Keratinocyte (primary cell): ENCODE results near the gene IFNA4. TPM values are rescaled to one million over a fixed set of nuclear protein-coding genes. Genes with fewer than 3 reads are reported as not detected.

Experiments
- DNase-seq: peaks from one replicate; pipeline ENCODE4 v3.0.0-alpha.2; 2011; ENCODE audit warnings: low read depth, missing footprints, low spot score
- FAIRE-seq: peaks from 2 replicates; lab custom pipeline; 2011; peaks lifted over from hg19 to GRCh38; lab: Jason Lieb, UNC
- H2AFZ ChIP-seq: 2 replicates; pipeline ENCODE4 v1.6.0; 2012; ENCODE audit warnings: low read length, control low read depth, inconsistent platforms; ENCODE audit not compliant: control insufficient read depth
- H3K27ac ChIP-seq: 2 replicates; pipeline ENCODE4 v1.5.1; 2011; ENCODE audit warnings: low read length; ENCODE audit not compliant: control insufficient read depth, insufficient read depth
- H3K27me3 ChIP-seq: 3 replicates; pipeline ENCODE4 v1.6.0; 2011; ENCODE audit warnings: low read length; ENCODE audit not compliant: control insufficient read depth, insufficient read depth; ENCODE audit errors: extremely low read depth
- H3K36me3 ChIP-seq, 2 experiments: 2 replicates in 1 of 2; 3 replicates in 1 of 2; pipeline ENCODE4 v1.5.1; 2011; ENCODE audit warnings: low read length in 2 of 2, mild to moderate bottlenecking in 1 of 2; ENCODE audit not compliant: control insufficient read depth in 2 of 2, insufficient read depth in 2 of 2; ENCODE audit errors: extremely low read depth in 1 of 2
- H3K4me1 ChIP-seq: 3 replicates; pipeline ENCODE4 v1.5.1; 2011; ENCODE audit warnings: low read length; ENCODE audit not compliant: control insufficient read depth, insufficient read depth; ENCODE audit errors: extremely low read depth
- H3K4me2 ChIP-seq: 3 replicates; pipeline ENCODE4 v1.6.0; 2011; ENCODE audit warnings: low read depth, low read length; ENCODE audit not compliant: control insufficient read depth, insufficient read depth; ENCODE audit errors: extremely low read depth
- H3K4me3 ChIP-seq, 3 experiments: fragments of 200-600 bp in 1 of 3; sonication (generic) in 1 of 3; 2 replicates in 2 of 3; 3 replicates in 1 of 3; pipeline ENCODE4 v1.5.1; 2011 to 2016; ENCODE audit warnings: low read length in 3 of 3, mild to moderate bottlenecking in 3 of 3, control low read depth in 2 of 3, inconsistent platforms in 1 of 3, low read depth in 1 of 3, mixed read lengths in 1 of 3, mixed run types in 1 of 3, moderate library complexity in 1 of 3; ENCODE audit not compliant: control insufficient read depth in 2 of 3, insufficient read depth in 2 of 3; ENCODE audit errors: extremely low read depth in 1 of 3
- H3K79me2 ChIP-seq: 2 replicates; pipeline ENCODE4 v1.6.0; 2012; ENCODE audit warnings: low read length; ENCODE audit not compliant: control insufficient read depth, insufficient read depth
- H3K9ac ChIP-seq: 3 replicates; pipeline ENCODE4 v1.6.0; 2011; ENCODE audit warnings: low read length; ENCODE audit not compliant: control insufficient read depth, insufficient read depth; ENCODE audit errors: extremely low read depth
- H3K9me1 ChIP-seq: 3 replicates; pipeline ENCODE4 v1.6.0; 2011; ENCODE audit warnings: low read length; ENCODE audit not compliant: control insufficient read depth, insufficient read depth; ENCODE audit errors: extremely low read depth
- H3K9me3 ChIP-seq: 2 replicates; pipeline ENCODE4 v1.5.1; 2012; ENCODE audit warnings: low read depth, low read length; ENCODE audit not compliant: control insufficient read depth
- H4K20me1 ChIP-seq: 3 replicates; pipeline ENCODE4 v1.6.0; 2011; ENCODE audit warnings: low read length; ENCODE audit not compliant: control insufficient read depth, insufficient read depth; ENCODE audit errors: extremely low read depth
- EZH2 ChIP-seq: IDR thresholded peaks from one replicate; pipeline ENCODE4 v1.6.1; 2012; ENCODE audit warnings: inconsistent platforms, mild to moderate bottlenecking, low read length, moderate library complexity
- dilution Hi-C: fragments of 300-500 bp; cut with MboI; formaldehyde crosslinking; loops from one replicate; pipeline ENCODE4 v1.7.0; 2020; ENCODE audit warnings: low sequenced_read_pairs; ENCODE audit not compliant: extremely low pct_ligation_motif_present
- polyA plus RNA-seq, 5 experiments: library from polyadenylated mRNA; depleted of rRNA in 3 of 5; stranded (reverse) in 3 of 5; stranded (forward) in 1 of 5; unstranded in 1 of 5; fragments of >200 nt; gene quantifications; 1 replicate in 1 of 5; 2 replicates in 3 of 5; 3 replicates in 1 of 5; pipeline versions ENCODE4 v1.2.1 to v1.2.3, GENCODE V29; 2011 to 2012; ENCODE audit warnings: missing spikeins in 2 of 5, low read depth in 1 of 5, low replicate concordance in 1 of 5
- TF ChIP-seq, protein P1 (sequence below), 3 experiments: IDR thresholded peaks in 1 of 3; conservative IDR thresholded peaks in 1 of 3; optimal IDR thresholded peaks in 1 of 3; 2 replicates in 2 of 3; 3 replicates in 1 of 3; pipeline versions ENCODE3 to v1.5.1; 2011; ENCODE audit warnings: low read length in 3 of 3, mild to moderate bottlenecking in 3 of 3, moderate library complexity in 2 of 3, control low read depth in 1 of 3, inconsistent platforms in 1 of 3; ENCODE audit not compliant: insufficient read depth in 2 of 3; ENCODE audit errors: extremely low read depth in 1 of 3

IFNA4 gene
- polyA plus RNA-seq, 1 donor (not counting 4 experiments of a cell fraction or from before 2014, with no cell fraction given): not detected

DNA sequence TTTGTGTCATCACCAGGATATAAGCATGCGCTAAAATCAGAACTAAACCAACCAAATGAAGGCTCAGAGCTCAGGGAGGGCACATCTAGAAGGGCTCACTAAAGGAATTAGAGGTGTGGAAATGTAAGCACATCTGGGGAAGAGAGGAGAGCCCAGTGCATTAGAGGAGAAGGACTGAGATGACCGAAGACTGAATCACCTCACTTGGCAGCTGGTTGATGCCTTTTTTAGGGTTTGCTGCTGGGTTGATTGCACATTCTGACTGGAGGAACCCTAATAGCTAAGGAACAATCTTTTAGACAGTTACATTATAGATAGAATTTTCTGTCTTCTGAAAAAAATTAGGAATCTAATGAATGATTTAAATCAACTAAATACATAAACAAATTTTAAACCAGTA is 12.7 kb downstream of the IFNA4 start:
- H3K9me3 ChIP-seq: no peaks in the 10 kb centered on the region
- no peak overlapping the region for H3K4me3 ChIP-seq
- no peaks in the 10 kb centered on the region for H4K20me1 ChIP-seq
- no peak for TF ChIP-seq EZH2
- TF ChIP-seq, protein P1, sequence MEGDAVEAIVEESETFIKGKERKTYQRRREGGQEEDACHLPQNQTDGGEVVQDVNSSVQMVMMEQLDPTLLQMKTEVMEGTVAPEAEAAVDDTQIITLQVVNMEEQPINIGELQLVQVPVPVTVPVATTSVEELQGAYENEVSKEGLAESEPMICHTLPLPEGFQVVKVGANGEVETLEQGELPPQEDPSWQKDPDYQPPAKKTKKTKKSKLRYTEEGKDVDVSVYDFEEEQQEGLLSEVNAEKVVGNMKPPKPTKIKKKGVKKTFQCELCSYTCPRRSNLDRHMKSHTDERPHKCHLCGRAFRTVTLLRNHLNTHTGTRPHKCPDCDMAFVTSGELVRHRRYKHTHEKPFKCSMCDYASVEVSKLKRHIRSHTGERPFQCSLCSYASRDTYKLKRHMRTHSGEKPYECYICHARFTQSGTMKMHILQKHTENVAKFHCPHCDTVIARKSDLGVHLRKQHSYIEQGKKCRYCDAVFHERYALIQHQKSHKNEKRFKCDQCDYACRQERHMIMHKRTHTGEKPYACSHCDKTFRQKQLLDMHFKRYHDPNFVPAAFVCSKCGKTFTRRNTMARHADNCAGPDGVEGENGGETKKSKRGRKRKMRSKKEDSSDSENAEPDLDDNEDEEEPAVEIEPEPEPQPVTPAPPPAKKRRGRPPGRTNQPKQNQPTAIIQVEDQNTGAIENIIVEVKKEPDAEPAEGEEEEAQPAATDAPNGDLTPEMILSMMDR (optimal IDR thresholded peaks at IDR 0.05 in 1 of 3, IDR thresholded peaks at IDR 0.05 in 1 of 3, conservative IDR thresholded peaks at IDR 0.05 in 1 of 3; ENCODE audit: extremely low read depth in 1 of 3, insufficient read depth in 2 of 3, low read length in 3 of 3): no peak
- no peaks in the 10 kb centered on the region for H3K4me1 ChIP-seq
- no peaks in the 10 kb centered on the region for H3K36me3 ChIP-seq
- no peak for FAIRE-seq
- H3K9ac ChIP-seq: no peak overlapping the region
- H3K27me3 ChIP-seq: peaks cover 25% of the 10 kb centered on the region
- no peaks in the 10 kb centered on the region for H3K79me2 ChIP-seq
- DNase-seq: no peak
- H3K9me1 ChIP-seq: no peaks in the 10 kb centered on the region
- H3K27ac ChIP-seq: no peak overlapping the region
- H2AFZ ChIP-seq: no peak overlapping the region
- no peak overlapping the region for H3K4me2 ChIP-seq
- dilution Hi-C loops: no loop called here

DNA sequence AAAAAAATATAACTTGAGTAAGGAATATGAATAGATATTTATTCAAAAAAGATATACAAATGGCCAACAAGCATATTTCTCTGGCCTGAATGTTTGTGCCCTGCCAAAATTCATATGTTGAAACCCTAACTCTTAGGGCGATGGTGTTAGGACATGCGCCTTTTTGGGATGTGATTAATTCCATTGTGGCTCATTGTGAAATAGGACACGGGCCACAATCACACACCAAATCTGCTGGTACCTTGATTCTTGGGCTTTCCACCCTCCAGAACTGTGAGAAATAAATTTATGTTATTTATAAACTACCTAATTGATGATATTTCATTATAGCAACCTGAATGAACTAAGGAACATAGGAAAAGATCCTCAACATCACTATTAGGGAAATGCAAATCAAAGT is 15.2 kb downstream of the IFNA4 start:
- H4K20me1 ChIP-seq: no peaks in the 10 kb centered on the region
- no peaks in the 10 kb centered on the region for H3K4me1 ChIP-seq
- H2AFZ ChIP-seq: no peak overlapping the region
- no peaks in the 10 kb centered on the region for H3K9me3 ChIP-seq
- no peaks in the 10 kb centered on the region for H3K36me3 ChIP-seq
- no peak for FAIRE-seq
- H3K9me1 ChIP-seq: no peaks in the 10 kb centered on the region
- dilution Hi-C loops: no loop called here
- no peak overlapping the region for H3K4me2 ChIP-seq
- no peak overlapping the region for H3K9ac ChIP-seq
- no peak overlapping the region for H3K27ac ChIP-seq
- no peaks in the 10 kb centered on the region for H3K79me2 ChIP-seq
- no peak for DNase-seq
- no peak overlapping the region for H3K4me3 ChIP-seq
- TF ChIP-seq, protein P1 (optimal IDR thresholded peaks at IDR 0.05 in 1 of 3, IDR thresholded peaks at IDR 0.05 in 1 of 3, conservative IDR thresholded peaks at IDR 0.05 in 1 of 3; ENCODE audit: extremely low read depth in 1 of 3, insufficient read depth in 2 of 3, low read length in 3 of 3): no peak
- no peak for TF ChIP-seq EZH2
- H3K27me3 ChIP-seq: peaks cover 9% of the 10 kb centered on the region
